ENCODE results near the gene GPC2. TPM values are rescaled to one million over a fixed set of nuclear protein-coding genes. Genes with fewer than 3 reads are reported as not detected.

The GPC2 gene, protein sequence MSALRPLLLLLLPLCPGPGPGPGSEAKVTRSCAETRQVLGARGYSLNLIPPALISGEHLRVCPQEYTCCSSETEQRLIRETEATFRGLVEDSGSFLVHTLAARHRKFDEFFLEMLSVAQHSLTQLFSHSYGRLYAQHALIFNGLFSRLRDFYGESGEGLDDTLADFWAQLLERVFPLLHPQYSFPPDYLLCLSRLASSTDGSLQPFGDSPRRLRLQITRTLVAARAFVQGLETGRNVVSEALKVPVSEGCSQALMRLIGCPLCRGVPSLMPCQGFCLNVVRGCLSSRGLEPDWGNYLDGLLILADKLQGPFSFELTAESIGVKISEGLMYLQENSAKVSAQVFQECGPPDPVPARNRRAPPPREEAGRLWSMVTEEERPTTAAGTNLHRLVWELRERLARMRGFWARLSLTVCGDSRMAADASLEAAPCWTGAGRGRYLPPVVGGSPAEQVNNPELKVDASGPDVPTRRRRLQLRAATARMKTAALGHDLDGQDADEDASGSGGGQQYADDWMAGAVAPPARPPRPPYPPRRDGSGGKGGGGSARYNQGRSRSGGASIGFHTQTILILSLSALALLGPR
- total RNA-seq, result 0.40 and 0.99 TPM in 2 replicates

DNA sequence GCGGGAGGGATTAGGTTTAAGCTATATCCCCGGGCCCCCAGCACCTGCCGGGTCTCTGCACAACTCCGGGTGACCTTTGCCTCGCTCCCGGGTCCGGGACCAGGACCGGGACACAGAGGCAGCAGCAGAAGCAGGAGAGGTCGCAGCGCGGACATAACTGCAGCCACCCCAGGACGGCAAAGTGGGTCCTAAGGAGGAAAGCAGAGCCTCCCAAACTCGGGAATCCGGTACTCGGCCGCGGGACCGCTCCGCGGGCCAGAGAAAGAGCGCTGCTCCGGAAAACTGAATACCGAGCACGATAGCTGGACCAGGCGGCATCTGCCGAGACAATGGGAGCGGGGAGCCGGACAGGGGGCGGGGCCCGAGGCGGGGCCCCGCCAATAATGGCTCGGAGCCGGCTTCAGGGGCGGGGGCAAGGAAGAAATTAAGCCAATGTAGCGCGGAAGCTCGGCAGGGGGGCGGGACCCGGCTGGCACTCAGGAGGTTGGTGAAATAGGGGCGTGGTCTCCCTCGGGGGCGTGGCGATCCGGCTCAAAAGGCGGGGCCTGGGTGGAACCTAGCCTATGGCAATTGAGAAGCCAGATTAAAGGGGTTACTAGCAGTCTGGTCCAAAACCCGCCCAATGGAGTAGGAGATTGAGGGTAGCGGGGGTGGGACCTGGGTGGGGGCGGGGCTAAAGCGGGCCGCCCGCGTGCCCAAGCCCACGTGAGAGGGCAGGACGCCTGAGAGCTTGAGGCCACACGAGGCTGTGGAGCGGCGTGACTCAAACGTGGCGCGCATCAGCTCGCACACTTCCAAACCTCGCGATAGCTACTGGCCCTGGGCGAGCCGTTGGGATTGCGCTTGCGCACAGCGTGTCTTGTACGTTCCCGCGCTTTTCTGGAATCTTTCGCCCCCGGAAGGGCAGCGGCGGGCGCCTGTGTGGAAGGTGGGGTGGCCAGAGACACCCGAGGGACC is at the start of gene GPC2, which contains the start of gene STAG3:
Gene GPC2, minus strand, starts transcription at position 337 of the 957 bp plus-strand sequence. Its CDS starts 182 bp downstream, at position 155.
Gene STAG3, plus strand, starts transcription at position 874 of the 957 bp plus-strand sequence. CDS start 2,639 bp downstream, outside the sequence.

DNA sequence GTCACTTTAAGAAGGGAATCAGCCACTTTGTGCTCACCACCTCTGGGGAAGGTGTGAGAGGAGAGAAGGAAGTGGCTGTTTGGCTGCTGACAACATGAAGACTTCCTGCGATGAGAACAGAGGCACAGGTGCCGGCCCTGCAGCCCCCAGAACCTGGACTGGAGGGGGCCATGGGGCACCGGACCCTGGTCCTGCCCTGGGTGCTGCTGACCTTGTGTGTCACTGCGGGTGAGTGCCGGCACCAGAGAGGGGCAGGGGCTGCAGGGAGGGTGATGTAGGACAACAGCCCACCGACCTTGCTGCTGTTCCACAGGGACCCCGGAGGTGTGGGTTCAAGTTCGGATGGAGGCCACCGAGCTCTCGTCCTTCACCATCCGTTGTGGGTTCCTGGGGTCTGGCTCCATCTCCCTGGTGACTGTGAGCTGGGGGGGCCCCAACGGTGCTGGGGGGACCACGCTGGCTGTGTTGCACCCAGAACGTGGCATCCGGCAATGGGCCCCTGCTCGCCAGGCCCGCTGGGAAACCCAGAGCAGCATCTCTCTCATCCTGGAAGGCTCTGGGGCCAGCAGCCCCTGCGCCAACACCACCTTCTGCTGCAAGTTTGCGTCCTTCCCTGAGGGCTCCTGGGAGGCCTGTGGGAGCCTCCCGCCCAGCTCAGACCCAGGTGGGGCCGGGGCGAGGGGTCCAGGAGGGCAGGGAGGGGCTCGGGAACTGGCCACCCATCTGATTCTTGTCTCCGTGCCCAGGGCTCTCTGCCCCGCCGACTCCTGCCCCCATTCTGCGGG is 42.8 kb upstream of the GPC2 start, which contains the start of gene PVRIG:
Gene PVRIG, plus strand, starts transcription at position 149 of the 785 bp plus-strand sequence. Its CDS starts 22 bp downstream, at position 171.

DNA sequence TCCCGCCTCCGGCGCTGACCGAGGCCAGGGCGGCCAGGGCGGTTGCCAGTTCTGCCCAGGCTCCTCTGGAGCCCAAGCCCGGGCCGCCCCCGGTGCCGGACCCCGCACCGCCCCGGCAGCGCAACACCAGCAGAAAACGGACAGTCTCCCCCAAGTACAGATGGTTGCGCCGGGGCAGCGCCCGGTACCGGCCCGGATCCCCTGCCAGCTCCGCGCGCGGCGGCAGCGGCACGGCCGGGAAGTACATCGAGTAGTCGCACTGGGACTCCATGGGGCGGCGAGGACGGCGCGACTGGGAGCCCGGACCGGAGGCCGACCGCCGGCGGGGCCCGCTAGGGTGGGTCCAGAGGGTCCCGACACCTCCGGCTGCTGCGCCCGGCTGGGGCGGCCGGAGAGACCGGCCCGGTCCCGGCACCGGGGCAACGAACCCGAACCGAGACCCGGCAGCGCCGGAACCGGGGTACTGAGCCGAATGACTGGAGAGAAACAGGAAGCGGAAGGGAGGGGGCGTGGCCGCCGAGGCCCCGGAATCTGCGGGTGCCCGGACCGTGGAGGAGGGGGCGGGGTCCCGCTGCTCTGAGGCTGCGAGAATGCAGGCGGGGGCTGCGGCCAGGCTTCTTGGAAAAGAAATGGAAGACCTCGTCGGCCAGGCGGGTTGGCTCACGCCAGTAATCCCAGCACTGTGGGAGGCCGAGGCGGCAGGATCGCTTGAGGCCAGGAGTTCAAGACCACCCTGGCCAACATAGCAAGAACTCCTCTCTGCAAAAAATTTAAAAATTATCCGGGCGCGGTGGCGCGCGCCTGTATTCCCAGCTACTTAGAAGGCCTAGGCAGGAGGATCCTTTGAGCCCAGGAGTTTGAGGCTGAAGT is 18.7 kb downstream of the GPC2 start, which contains the start of gene TRAPPC14:
Gene TRAPPC14, minus strand, starts transcription at position 495 of the 870 bp plus-strand sequence. Its CDS starts 224 bp downstream, at position 271.

DNA sequence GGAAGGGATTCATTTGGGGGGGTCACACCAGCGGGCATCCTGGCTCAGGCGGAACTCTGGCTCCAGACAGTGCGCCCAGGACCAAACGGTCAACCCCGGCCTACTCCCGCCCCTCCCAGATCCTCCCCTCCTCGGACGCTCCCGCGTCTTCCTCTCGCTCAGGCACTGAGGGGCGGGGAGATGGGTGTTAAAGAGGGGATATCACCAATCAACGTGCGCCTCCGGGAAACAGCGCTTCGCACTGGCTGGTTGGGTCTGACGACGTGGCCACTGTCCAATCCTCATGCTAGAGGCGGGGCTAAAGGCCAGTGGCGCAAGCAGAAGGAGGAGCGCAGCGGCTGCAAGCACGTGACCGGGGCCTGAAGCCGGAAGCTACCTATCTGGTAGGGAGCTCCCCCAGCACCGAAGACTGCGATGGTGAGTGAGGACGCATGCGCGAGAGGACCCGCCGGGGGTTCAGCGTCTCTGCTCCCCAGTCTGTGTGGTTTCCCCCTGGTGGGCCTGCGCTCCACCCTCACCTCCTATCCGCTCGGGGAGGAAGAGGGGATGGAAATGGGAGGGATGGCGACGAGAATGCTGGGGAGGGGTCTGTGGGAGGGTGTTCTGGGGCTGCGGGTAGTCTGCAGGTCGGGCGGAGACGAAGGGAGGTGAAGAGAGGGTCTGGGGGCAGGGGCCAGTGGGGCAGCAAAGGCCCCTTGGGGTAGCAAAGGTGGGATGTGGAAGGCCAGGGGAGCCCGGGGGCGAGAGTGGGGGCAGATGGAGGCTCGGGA is 28.4 kb downstream of the GPC2 start, which contains the start of gene LAMTOR4:
Gene LAMTOR4, plus strand, starts transcription at position 360 of the 770 bp plus-strand sequence. Its CDS starts 55 bp downstream, at position 415.

DNA sequence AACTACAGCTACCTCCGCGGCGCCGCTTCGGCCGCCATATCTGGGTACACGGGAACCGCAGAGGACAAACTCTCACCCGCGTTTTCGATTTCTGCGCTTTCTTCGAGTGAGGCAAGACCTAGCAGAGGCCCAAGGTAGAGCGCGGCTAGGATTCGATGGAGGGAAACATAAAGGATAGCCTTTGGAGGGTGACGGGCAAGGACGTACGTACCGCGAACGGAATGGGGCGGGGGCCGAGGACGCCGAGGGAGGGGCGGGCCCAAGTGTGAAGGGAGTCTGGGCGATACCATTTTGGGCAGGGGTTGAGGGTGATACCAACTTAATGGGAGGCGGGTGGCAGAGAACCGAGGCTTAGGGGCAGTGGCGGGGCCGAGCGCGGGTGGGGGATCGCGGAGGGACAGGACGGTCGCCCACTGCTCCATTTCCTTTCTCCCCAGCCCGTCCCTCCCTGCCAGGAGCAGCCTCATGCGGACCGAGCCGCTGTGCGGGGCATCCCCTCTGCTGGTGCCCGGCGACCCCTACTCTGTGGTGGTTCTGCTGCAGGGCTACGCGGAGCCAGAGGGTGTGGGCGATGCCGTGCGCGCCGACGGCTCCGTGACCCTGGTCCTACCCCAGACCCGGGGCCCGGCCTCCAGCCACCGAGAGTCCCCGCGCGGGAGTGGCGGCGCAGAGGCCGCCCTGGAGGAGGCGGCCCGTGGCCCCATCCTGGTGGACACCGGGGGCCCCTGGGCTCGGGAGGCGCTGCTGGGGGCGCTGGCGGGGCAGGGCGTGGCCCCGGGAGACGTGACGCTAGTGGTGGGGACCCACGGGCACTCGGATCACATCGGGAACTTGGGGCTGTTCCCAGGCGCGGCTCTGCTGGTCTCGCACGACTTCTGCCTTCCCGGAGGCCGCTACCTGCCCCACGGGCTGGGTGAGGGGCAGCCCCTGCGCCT is 50.0 kb downstream of the GPC2 start, which contains the start of gene MBLAC1:
Gene MBLAC1, plus strand, starts transcription at position 37 of the 935 bp plus-strand sequence. Its CDS starts 429 bp downstream, at position 466.

Other genes starting within 250 kb of the GPC2 start
- not detected in 2 replicates for gene GJC3, start 247.8 kb downstream of the GPC2 start, total RNA-seq
- gene AZGP1, start 201.3 kb downstream of the GPC2 start, total RNA-seq, result 0.13 TPM in 1 of 2 replicates, not detected in the other
- 33.3 and 42.2 TPM in 2 replicates for gene ZKSCAN1, start 161.8 kb downstream of the GPC2 start, total RNA-seq
- gene ZSCAN21, start 127.6 kb downstream of the GPC2 start, total RNA-seq, result 8.8 and 10.7 TPM in 2 replicates
- 17.7 and 22.3 TPM in 2 replicates for gene ZNF3, start 95.7 kb downstream of the GPC2 start, total RNA-seq
- 120 TPM in 2 replicates for gene COPS6, start 88.4 kb downstream of the GPC2 start, total RNA-seq
- 48.7 and 92.6 TPM in 2 replicates for gene MCM7, start 76.0 kb downstream of the GPC2 start, total RNA-seq
- gene AP4M1, start 75.7 kb downstream of the GPC2 start, total RNA-seq, result 24.2 and 24.6 TPM in 2 replicates
- gene TAF6, start 58.0 kb downstream of the GPC2 start, total RNA-seq, result 22.3 and 25.1 TPM in 2 replicates
- gene CNPY4, start 57.7 kb downstream of the GPC2 start, total RNA-seq, result 35.3 and 43.7 TPM in 2 replicates
- gene MBLAC1, start 50.4 kb downstream of the GPC2 start, total RNA-seq, result 2.5 and 3.2 TPM in 2 replicates
- 167 and 169 TPM in 2 replicates for gene LAMTOR4, start 28.5 kb downstream of the GPC2 start, total RNA-seq
- 7.6 and 10.8 TPM in 2 replicates for gene TRAPPC14, start 18.7 kb downstream of the GPC2 start, total RNA-seq
- gene GAL3ST4, start 8.8 kb downstream of the GPC2 start, total RNA-seq, result 1.3 and 2.1 TPM in 2 replicates
- 0.92 and 1.1 TPM in 2 replicates for gene STAG3, start 537 bp upstream of the GPC2 start, total RNA-seq
- not detected in 2 replicates for gene PVRIG, start 42.6 kb upstream of the GPC2 start, total RNA-seq
- not detected in 2 replicates for gene SPDYE3, start 130.3 kb upstream of the GPC2 start, total RNA-seq
- 7.4 and 9.9 TPM in 2 replicates for gene PILRB, start 180.7 kb upstream of the GPC2 start, total RNA-seq
- 0.62 TPM in 1 of 2 replicates, not detected in the other for gene PILRA, start 196.1 kb upstream of the GPC2 start, total RNA-seq